Activated CD4-positive, alpha-beta T cell treated with anti-CD3 and anti-CD28 coated beads, Interleukin-2, Interleukin-6, amounts not matched to agents 100 ng/mL and 50 ng/mL, durations not matched to agents 16 hours and 8 hours (primary cell): ENCODE data around the gene TINAGL1.

ENCODE experiments used
- DNase-seq: peaks from one replicate; pipeline ENCODE4 v3.0.0-alpha.2; 2020

TINAGL1 gene

DNA sequence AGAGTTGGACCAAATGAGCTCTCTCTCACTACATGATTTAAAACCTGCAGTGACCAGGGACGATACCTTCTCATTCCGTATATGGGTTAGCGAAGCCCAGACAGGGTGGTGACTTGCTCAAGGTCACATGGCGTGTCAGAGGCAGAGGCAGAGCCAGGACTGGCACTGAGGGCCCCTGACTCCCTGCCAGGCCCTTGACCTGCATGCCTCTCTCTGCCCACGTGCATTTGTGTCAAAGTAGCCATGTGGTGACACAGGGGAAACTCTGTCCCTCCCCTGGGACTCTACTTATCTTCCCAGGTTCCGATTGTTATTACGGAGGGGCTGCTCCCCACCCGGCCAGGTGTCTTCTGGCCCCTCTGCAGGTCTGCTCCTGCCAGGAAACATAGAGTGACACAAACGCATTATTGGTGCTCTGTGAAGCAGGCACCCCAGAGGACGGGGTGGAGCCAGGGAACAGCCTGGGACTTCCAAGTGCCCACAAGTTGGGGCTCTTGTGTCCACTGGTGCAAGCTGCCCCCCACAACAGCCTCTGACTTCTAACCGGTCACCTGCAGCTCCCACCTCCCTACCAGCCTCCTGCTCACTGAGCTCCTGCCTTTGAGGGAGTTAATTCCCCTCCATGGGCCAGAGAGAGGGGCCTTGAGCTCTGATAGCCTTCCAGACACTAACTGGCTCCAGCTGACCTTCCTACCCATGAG is 7.3 kb upstream of the TINAGL1 start:
- no peak for DNase-seq

DNA sequence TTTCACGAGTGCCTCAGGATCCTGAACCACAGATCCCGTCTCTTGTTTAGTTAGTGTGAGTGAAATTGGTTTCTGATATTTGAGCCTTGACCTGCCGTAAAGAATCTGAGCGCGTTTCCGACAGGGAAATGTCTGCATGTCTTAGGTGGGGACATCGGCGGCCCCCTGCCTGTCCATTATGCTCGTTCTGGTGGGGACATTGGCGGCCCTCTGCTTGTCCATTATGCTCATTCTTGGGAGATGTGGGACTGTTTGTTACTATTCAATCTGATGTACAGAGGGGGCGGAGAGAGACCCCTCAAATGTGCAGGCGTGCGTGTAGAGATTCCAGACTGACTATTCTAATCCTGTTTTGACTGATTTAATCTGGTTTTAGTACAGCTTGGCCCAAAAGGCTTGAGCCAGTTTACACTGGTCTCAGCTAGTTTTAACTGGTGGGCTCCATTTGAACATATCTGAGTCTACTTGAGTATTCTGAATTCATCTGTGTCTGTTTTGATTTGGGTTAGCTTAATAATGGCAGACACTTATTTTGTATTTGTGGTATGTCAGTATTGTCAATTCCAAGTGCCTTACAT is 6.6 kb upstream of the TINAGL1 start:
- no peak for DNase-seq

DNA sequence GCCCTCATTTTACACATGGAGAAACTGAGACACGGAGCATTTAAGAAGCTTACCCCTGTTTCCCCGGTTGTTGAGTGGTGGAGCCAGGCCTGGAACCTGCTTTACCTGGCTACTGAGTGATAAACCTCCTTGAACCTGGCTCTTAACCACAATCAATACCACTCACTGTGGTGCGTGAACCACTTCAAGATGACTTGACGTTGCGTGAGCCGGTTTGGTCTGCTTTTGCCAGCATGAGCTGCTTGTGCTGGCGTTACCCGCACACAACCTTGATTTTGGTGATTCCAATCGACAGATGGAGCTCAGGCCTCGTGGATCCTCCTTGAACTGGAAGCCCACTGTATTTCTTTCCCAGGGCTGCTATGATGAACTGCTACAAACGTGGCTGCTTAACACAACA is 6.1 kb upstream of the TINAGL1 start:
- DNase-seq, result no peak

DNA sequence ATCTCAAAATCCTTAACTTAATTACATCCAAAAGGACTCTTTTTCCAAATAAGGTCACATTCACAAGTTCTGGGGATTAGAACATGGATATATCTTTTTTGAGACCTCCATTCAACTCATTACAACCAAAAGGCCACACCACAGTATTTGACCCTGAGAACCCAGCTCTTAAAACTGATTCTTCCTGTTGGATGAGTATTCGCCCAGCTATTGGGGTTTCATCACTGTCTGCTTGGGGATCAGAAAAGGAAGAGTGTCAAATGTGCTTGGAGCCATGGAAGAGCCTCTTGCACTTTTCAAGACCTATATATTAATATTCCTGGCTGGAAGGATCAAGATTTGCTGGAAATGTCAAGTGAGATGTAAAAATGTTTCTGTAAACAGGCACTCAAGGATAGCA is 5.4 kb upstream of the TINAGL1 start:
- DNase-seq, result no peak

DNA sequence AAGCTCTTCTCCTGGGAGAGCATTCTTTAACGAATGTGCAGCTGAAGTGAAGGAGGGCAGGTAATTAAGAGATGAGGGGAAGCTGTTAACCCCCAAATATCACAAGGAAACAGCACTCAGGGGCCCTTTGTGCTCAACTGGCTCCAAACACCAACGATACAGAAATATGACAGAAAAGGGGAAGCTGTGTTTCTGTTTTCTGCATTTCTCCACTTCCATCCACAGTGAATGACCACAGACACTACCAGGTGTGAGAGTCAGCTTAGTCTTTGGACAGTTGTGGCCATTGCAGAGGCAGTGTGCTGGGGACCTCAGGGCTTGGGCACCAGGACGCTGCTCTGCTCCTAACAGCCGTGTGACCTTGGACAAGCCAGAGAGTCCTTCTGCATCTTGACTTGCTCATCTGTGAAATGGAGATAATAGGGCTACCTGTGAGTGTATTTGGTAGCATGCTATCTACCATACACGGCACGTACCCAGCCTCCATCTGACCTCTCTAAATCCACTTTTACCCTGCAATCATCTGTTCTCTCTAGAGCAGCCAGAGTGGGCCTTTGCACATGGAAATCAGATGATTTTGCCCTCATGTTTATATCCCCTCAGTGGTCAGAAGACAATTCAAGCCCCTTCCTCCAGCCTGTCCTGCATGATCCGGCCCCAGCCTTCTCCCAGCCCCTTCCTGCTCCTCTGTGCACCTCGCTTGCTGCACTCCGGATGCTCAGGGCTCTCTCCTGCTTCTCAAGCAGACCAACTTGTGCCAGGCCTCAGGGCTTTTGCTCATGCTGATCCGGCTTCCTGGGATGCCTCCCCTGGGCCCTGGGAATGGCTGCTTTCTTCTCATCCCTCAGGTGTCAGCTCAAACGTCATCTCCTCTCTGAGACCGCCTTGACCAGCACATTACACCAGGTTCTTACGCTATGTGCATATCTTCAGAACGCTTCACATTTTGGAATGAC is 4.7 kb upstream of the TINAGL1 start:
- no peak for DNase-seq

DNA sequence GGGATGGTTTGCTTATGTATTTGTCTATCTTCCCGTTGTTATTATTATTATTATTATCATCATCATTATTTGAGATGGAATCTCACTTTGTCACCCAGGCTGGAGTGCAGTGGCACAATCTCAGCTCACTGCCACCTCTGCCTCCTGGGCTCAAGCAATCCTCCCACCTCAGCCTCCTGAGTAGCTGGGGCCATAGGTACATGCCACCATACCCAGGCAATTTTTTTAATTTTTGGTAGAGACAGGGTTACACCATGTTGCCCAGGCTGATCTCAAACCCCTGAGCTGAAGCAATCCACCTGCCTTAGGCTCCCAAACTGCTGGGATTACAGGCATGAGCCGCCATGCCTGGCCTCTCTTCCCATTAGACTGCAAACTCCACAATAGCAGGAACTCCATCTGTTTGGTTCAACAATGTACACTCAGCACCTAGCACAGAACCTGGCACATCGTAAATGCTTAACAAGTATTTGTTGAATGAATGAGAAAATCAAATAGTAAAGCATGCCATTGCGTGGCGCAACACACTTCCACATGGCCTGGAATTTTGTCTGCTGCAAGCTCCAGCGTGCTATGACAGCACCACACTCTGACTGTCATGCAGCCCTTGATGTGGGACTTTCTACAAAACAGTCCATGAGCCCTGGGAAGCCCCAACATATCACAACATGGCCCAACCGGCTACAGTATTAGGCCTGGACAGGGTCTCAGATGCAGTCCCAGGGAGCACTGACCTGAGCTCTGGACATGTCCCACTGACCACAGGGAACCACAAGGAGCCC is 3.8 kb upstream of the TINAGL1 start:
- DNase-seq, result no peak

DNA sequence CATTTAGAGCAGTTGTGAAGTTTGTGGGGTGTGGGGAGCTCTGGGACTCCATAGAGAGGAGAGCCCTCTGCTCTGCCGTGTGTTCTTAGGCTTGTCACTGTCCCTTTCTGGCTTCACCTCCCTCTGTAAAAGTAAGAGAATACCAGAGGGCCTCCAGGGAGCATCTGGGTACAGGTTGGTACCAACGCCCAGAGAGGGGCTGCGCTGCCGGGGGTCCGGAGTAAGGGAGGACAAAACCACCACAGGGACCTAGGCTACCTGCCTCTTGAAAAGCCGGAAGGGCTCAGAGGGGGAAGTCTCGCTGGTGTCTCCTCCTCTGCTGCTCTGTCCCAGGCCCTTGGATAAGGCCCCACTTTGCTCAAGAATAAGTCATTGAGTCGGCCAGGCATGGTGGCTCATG is 3.1 kb upstream of the TINAGL1 start:
- no peak for DNase-seq

DNA sequence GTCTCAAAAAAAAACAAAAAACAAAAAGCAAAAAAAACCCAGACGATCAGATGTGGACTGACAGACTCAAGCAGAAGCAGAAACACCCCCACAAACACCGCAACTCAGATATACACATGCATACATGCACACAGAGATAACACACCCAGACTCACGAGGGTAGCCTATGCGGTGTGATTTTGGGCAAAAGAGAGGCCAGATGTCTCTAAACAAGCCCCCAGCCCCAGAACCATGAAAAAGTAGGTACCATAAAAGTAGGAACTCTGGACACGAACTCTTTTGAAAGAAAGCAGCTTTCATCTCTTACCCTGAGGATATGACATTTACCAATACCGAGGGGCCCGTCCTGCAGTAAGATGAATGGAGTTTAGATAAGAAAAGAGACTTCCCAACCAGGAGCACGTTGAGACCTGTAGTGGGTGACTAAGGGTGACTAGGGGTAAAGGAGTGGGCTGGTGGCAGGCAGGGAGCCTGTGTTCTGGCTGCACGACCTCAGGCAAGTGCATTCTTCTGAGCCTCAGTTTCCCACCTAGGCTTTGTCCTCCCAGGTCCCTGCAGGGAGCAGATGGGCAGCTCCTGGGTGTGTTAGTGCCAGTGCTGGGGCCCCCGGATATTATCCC is 1.5 kb upstream of the TINAGL1 start:
- DNase-seq, result no peak

DNA sequence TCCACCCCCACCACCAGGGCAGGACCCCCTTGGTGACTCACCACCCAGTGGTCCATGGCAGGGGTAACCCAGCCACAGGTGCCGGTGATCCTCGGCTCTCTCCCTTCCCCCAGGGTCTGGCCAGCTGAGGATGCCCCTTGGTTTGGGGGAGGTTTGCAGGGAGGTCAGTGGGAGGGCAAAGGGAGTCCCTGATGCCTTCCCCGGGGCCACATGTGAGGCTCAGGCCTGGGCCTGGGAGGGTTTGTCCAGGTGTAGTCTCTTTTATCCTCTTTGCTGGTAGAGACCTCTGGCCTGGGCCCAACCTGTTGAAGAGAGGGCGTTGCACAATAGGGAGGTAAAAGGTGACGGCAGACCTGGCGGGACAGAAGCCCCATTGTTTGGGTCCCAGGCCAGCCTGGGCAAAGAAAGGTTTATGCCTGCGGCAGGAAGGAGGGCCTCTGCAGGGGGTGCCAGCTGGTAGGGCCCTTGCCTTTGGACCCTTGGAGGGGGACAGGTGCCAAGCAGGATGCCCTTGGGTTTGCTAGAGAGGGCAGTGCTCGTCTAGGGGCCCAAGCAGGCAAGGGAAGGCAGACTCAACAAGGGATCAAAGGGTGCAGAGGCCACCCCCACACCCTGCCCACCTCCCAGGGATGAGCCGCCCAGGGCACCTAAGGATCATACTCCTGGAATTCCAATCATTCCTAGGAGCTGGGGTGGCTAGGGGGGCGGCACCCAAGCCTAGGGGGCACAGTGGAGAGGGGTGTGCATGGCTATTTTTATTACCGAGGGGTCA is 760 bp upstream of the TINAGL1 start:
- no peak for DNase-seq

DNA sequence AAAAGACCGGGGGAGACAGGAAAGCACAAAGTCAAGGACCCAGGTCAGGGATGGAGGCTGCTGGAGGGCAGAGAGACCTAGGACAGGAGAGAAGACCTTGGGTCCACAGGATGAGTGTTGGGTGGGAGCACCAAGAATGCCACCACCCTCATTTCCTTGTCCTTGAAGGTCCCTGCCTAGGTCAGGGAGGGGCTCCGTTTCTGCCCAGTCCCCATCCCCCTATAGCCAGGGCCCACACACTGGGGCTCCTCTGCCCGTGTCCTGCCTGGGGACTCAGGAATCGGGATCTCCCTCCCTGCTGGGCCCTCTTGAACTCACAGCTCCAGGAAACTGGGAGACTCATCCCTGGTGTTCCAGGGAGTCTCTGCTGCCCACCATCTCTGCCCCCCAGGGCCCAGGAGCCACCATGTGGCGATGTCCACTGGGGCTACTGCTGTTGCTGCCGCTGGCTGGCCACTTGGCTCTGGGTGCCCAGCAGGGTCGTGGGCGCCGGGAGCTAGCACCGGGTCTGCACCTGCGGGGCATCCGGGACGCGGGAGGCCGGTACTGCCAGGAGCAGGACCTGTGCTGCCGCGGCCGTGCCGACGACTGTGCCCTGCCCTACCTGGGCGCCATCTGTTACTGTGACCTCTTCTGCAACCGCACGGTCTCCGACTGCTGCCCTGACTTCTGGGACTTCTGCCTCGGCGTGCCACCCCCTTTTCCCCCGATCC is 584 bp downstream of the TINAGL1 start:
- DNase-seq, result no peak

DNA sequence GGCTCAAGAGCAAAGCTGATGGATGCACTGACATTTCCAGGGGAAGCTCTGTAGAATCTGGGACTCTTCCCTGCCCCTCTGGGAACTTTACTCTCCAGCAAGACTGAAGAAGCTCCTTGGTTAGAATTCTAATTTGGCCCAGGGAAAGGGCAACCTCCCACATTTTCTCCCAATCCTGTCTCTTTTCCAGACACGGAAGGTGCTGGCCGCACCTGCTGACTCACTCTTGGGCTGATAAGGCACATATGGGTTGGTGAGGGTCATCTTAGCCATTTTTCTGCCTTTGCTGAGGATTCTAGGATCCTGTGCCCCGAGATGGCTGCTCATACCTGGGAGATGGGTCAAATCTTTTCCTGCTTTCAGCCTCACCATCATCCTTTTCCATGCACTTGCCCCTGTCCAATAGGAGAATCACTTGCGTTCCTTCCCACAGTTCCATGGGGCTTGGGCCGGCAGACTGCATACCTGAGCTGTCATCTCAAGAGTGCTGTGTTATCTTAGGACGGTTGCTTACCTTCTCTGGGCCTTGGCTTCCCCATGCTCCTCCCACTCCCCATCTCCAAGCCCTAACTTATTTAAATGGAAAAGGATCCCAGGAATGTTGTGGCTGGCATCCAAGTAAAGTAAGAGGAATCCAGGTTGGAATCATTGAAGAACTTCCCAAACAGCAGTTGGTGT is 1.3 kb downstream of the TINAGL1 start:
- DNase-seq, result no peak

DNA sequence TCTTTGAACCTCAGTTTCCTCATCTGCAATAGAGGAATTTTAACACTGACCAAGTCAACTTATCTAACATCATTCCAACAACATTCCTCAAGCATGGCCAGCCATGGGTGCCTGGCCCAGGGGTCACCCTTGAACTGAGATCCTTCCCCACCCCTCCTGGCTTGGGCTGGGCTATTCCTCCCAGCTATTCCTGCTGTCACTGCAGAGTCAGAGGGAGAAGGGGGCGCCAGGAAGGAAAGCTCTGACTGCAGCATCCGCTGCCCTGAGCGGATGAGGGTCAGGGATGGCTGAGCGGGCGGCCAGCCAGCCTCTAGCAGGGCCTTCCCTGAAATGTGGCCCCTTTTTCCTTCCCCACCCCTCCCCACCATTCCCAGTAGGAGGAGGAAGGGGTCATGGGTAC is 3.1 kb downstream of the TINAGL1 start:
- DNase-seq, result no peak

DNA sequence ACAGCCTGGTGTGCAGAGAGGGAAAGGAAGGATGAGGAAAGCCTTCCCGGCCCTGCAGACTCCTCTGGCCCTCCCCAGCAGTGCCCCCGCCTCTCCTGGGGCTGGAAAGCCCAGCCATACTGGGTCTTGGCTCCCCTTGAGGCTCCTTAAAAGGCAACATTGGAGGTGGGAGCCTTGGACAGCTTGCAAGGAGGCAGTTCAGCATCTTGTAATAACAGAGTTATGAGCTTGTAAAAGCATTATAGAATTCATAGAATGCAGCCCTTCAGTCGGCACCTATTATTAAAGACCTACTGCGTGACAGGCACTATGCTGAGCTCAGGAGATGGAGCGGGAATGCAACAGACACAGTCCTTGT is 4.2 kb downstream of the TINAGL1 start:
- no peak for DNase-seq

DNA sequence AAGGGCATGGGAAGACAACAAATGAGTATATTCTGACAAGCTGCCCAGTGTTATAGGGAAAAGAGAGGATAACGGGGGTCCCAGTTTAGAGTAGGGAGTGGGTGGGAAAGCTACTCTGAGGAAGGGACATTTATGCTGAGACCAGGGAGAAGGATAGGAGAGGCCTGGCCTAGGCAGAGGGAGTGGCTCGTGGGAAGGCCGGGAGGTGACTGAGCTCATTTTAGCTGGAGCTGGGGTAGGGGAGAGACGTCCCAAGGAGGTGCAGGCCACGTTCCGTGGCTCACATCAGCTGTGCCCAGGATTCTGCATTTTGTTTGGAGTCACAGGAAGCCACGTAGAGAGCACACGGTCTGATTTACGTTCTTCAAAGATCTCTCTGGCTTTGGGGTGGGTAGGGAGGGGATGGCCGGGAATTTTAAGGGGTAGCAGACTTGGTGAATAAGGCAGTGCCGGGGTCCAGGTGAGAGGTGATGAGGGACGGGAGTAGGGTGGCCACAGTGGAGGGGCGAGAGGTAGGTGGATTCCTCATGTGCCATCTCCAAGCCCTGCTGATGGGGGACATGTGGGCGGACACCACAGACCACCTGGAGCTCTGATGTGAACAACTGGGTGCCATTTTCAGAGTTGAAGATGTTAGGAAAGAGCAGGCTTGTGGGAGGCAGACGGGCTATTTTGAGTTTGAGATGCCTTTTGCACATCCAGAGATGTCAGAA is 4.7 kb downstream of the TINAGL1 start:
- no peak for DNase-seq

DNA sequence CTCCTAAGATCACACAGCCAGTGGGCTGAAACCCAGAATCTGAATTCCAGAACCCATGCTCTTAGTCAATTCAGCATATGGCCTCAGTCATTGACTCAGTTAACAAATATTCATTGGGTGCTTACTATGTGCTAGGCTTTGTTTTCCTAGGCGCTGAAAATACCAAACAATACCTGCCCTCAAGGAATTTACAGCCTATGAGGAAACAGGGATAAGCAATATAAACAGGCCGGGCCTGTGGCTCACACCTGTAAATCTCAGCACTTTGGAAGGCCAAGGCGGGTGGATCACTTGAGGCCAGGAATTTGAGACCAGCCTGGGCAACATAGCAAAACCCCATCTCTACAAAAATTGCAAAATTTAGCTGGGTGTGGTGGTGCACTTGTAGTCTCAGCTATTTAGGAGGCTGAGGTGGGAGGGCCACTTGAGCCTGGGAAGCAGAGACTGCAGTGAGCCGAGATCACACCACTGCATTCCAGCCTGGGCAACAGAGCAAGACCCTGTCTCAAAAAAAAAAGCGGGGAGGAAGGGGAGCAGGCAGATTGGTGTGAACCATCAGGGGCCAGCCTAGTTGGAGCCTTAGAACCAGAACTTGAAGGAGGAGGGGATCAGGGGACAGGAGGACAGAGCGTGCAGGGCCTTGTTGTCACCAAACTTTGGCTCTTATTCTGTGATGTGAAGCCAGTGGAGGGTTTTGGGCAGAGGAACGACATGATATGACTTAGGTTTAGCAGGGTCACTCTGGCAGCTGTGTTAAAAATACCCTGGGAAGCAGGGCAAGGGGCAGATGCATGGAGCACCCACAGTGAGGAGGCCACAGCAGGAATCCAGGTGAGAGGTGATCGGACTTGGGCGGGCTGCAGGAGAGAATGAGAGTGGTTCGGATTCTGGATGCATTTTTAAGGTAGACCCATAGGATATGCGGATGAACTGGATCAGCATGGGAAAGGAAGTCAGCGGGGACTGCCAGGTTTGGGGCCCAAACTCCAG is 5.8 kb downstream of the TINAGL1 start:
- no peak for DNase-seq

DNA sequence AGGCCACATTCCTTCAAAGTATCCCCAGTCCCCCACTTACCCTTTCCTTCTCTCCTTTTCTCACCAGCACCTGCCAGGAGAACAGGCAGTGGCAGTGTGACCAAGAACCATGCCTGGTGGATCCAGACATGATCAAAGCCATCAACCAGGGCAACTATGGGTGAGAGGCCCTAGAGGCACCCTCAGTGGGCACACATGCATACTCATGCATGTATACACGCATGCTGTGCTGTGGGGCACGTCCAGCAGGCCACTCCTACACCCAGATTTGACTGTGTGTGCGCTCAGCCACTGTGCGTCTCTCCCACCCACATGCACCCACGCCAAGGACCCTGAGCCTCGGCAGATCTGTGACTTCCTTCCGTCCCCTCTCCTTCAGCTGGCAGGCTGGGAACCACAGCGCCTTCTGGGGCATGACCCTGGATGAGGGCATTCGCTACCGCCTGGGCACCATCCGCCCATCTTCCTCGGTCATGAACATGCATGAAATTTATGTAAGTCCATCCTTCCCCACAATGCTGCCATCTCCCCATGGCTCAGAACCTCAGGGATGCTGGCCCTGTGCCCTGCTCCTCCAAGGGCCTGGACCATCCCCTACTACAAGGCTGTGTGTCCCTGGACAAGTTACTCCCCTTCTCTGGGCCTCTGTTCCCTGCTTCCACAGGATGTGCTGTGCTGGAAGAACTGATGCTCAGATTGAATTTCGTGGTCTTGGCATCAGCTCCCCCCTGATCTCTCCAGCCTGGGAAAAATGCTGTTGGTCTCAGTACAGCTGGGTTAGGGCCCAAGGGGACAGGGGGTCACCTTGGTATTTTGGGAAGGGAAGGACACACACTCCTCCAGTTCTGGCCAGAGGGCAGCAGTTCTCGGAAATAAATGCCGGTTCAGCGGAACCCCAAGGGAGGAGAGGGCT is 7.0 kb downstream of the TINAGL1 start:
- DNase-seq, result no peak
